ENCODE results near the gene LMBR1. TPM values are rescaled to one million over a fixed set of nuclear protein-coding genes. Genes with fewer than 3 reads are reported as not detected.

LMBR1 gene
- total RNA-seq, 1 donor from 2014 or later: 44.5 TPM

GRCh38 chr7:156673902-156674301 is 219.1 kb downstream of the LMBR1 start:
- DNase-seq (no peak), ATAC-seq (no peak)
- intact Hi-C loops (cut with micrococcal nuclease): no loop called here

- intact Hi-C loops (cut with micrococcal nuclease): no loop called here
- DNase-seq: no peak
- ATAC-seq: no peak
These were observed 219.5 kb downstream of the LMBR1 start for GRCh38 chr7:156673454-156673853.

- DNase-seq (no peak), ATAC-seq (no peak)
- intact Hi-C loops (cut with micrococcal nuclease): no loop called here
These were observed 223.8 kb downstream of the LMBR1 start for GRCh38 chr7:156669035-156669828.

- no peak for ATAC-seq
- intact Hi-C loops (cut with micrococcal nuclease): no loop called here
These were observed 224.7 kb downstream of the LMBR1 start for GRCh38 chr7:156668130-156668741.

GRCh38 chr7:156667110-156667426 is 225.9 kb downstream of the LMBR1 start:
- DNase-seq (no peak), ATAC-seq (no peak)
- intact Hi-C loops (cut with micrococcal nuclease): no loop called here

More at GRCh38 chr7:156668130-156668741, 224.7 kb downstream of the LMBR1 start:
- DNase-seq: no peak

GRCh38 chr7:156666368-156667109 is 226.4 kb downstream of the LMBR1 start:
- ATAC-seq (no peak), DNase-seq (no peak)
- intact Hi-C loops (cut with micrococcal nuclease): no loop called here

- no peak for DNase-seq
- intact Hi-C loops (cut with micrococcal nuclease): no loop called here
- ATAC-seq: no peak
These were observed 227.9 kb downstream of the LMBR1 start for GRCh38 chr7:156665101-156665500.

- intact Hi-C loops (cut with micrococcal nuclease): no loop called here
These were observed 230.7 kb downstream of the LMBR1 start for GRCh38 chr7:156662277-156662676.

GRCh38 chr7:156661637-156662036 is 231.3 kb downstream of the LMBR1 start:
- no peak for ATAC-seq
- DNase-seq: no peak
- intact Hi-C loops (cut with micrococcal nuclease): no loop called here

More at GRCh38 chr7:156662277-156662676, 230.7 kb downstream of the LMBR1 start:
- ATAC-seq: no peak
- DNase-seq: no peak

GRCh38 chr7:156659961-156660360 is 233.0 kb downstream of the LMBR1 start:
- DNase-seq (no peak), ATAC-seq (no peak)
- intact Hi-C loops (cut with micrococcal nuclease): no loop called here

- ATAC-seq (no peak), DNase-seq (no peak)
- intact Hi-C loops (cut with micrococcal nuclease): no loop called here
These were observed 233.8 kb downstream of the LMBR1 start for GRCh38 chr7:156659203-156659602.

- DNase-seq: no peak
- intact Hi-C loops (cut with micrococcal nuclease): no loop called here
- no peak for ATAC-seq
These were observed 235.3 kb downstream of the LMBR1 start for GRCh38 chr7:156657681-156658080.

GRCh38 chr7:156656598-156656997 is 236.4 kb downstream of the LMBR1 start:
- intact Hi-C loops (cut with micrococcal nuclease): no loop called here
- ATAC-seq (no peak), DNase-seq (no peak)

- ATAC-seq: no peak
- DNase-seq: no peak
- intact Hi-C loops (cut with micrococcal nuclease): no loop called here
These were observed 237.0 kb downstream of the LMBR1 start for GRCh38 chr7:156655983-156656382.

GRCh38 chr7:156655251-156655650 is 237.7 kb downstream of the LMBR1 start:
- no peak for ATAC-seq
- intact Hi-C loops (cut with micrococcal nuclease): no loop called here

GRCh38 chr7:156654511-156655234 is 238.3 kb downstream of the LMBR1 start:
- DNase-seq (no peak), ATAC-seq (no peak)
- intact Hi-C loops (cut with micrococcal nuclease): no loop called here

More at GRCh38 chr7:156655251-156655650, 237.7 kb downstream of the LMBR1 start:
- no peak for DNase-seq

GRCh38 chr7:156652886-156653568 is 240.0 kb downstream of the LMBR1 start:
- ATAC-seq: no peak
- intact Hi-C loops (cut with micrococcal nuclease): no loop called here
- no peak for DNase-seq

- DNase-seq (no peak), ATAC-seq (no peak)
- intact Hi-C loops (cut with micrococcal nuclease): no loop called here
These were observed 241.5 kb downstream of the LMBR1 start for GRCh38 chr7:156651474-156651873.

GRCh38 chr7:156650042-156650441 is 242.9 kb downstream of the LMBR1 start:
- intact Hi-C loops (cut with micrococcal nuclease): no loop called here
- ATAC-seq (no peak), DNase-seq (no peak)
